Smooth muscle cell (in vitro differentiated cells): Measurements from ENCODE around the gene CAMKMT. TPM values are rescaled to one million over a fixed set of nuclear protein-coding genes. Genes with fewer than 3 reads are reported as not detected.

Source experiments
- DNase-seq: peaks from one replicate; lab custom pipeline; 2025; ENCODE audit not compliant: unreplicated experiment; lab: John Stamatoyannopoulos, UW
- H2AFZ ChIP-seq: fragments of 200-600 bp; sonication (generic); 2 replicates; pipeline ENCODE4 v1.6.0; 2016; ENCODE audit warnings: antibody characterized with exemption, low read depth, mild to moderate bottlenecking
- H3F3A ChIP-seq: fragments of 200-600 bp; sonication (generic); 2 replicates; pipeline ENCODE4 v1.6.0; 2017; ENCODE audit warnings: antibody characterized with exemption, low read depth
- H3K27ac ChIP-seq: fragments of 200-600 bp; sonication (generic); 2 replicates; pipeline ENCODE4 v1.5.1; 2016; ENCODE audit warnings: low read depth, mild to moderate bottlenecking
- H3K27me3 ChIP-seq: fragments of 200-600 bp; sonication (generic); 2 replicates; pipeline ENCODE4 v1.6.1; 2016; ENCODE audit warnings: low read depth, mild to moderate bottlenecking
- H3K36me3 ChIP-seq: fragments of 200-600 bp; sonication (generic); 2 replicates; pipeline ENCODE4 v1.5.1; 2016; ENCODE audit warnings: low read depth
- H3K4me1 ChIP-seq: fragments of 200-600 bp; sonication (generic); 2 replicates; pipeline ENCODE4 v1.5.1; 2016; ENCODE audit warnings: low read depth
- H3K4me2 ChIP-seq: fragments of 200-600 bp; sonication (generic); 2 replicates; pipeline ENCODE4 v1.6.0; 2016; ENCODE audit warnings: mild to moderate bottlenecking
- H3K4me3 ChIP-seq: fragments of 200-600 bp; sonication (generic); 2 replicates; pipeline ENCODE4 v1.5.1; 2016; ENCODE audit warnings: mild to moderate bottlenecking
- H3K79me2 ChIP-seq: fragments of 200-600 bp; sonication (generic); 2 replicates; pipeline ENCODE4 v1.6.0; 2016; ENCODE audit warnings: low read depth, mild to moderate bottlenecking
- H3K9ac ChIP-seq: fragments of 200-600 bp; sonication (generic); 2 replicates; pipeline ENCODE4 v1.6.0; 2016; ENCODE audit warnings: low read depth
- H3K9me3 ChIP-seq: fragments of 200-600 bp; sonication (generic); replicated peaks from 2 replicates; pipeline ENCODE4 v1.5.1; 2016; ENCODE audit warnings: low read depth
- H4K20me1 ChIP-seq: fragments of 200-600 bp; sonication (generic); 2 replicates; pipeline ENCODE4 v1.6.0; 2016; ENCODE audit warnings: low read depth
- CTCF ChIP-seq: fragments of 200-600 bp; sonication (generic); IDR thresholded peaks from 2 replicates; pipeline ENCODE4 v1.5.1; 2017; ENCODE audit warnings: borderline replicate concordance, mild to moderate bottlenecking, antibody characterized with exemption; ENCODE audit not compliant: insufficient read depth, poor library complexity, severe bottlenecking
- WGBS: methylation state at CpG from one replicate; pipeline ENCODE4 v1.1.7; 2016; ENCODE audit warnings: low lambda C conversion rate; 5-methylcytosine and 5-hydroxymethylcytosine counted together
- polyA plus RNA-seq: library from polyadenylated mRNA; unstranded; fragments of >200 nt; fragmentation: Nextera tagmentation; extraction: Ambion mirVana; gene quantifications from 2 replicates; pipeline ENCODE4 v1.2.1, GENCODE V29; 2016
- total RNA-seq: library from RNA; depleted of rRNA; stranded (reverse); fragments of >200 nt; gene quantifications from 2 replicates; pipeline ENCODE4 v1.2.3, GENCODE V29; 2014

Gene CAMKMT
- total and polyA plus RNA-seq, 2 experiments from 2014 or later: 7.2 to 7.6 TPM

- H3K36me3 ChIP-seq: no peaks in the 10 kb centered on the region
- no peaks in the 10 kb centered on the region for H3K79me2 ChIP-seq
- no peak for TF ChIP-seq CTCF
- 62% methylated on average over 7 of the region's 7 CpGs for WGBS
- H3K9me3 ChIP-seq: no peaks in the 10 kb centered on the region
- DNase-seq: no peak
- H3K4me2 ChIP-seq: no peak overlapping the region
- no peak overlapping the region for H3K27ac ChIP-seq
- H4K20me1 ChIP-seq: no peaks in the 10 kb centered on the region
- no peak overlapping the region for H3K4me3 ChIP-seq
- no peak overlapping the region for H2AFZ ChIP-seq
- H3K27me3 ChIP-seq: no peaks in the 10 kb centered on the region
- H3F3A ChIP-seq: no peaks in the 10 kb centered on the region
- H3K9ac ChIP-seq: no peak overlapping the region
- peaks cover 41% of the 10 kb centered on the region for H3K4me1 ChIP-seq
Observed at GRCh38 chr2:44397447-44398175, 35.9 kb downstream of the CAMKMT start.

- TF ChIP-seq CTCF: no peak
- Histone ChIP-seq H3K4me3 (no peak overlapping the region), H3K9me3 (no peaks in the 10 kb centered on the region), H3K9ac (no peak overlapping the region), H3K79me2 (no peaks in the 10 kb centered on the region), H3K27me3 (no peaks in the 10 kb centered on the region), H3F3A (no peaks in the 10 kb centered on the region), H4K20me1 (no peaks in the 10 kb centered on the region), H3K36me3 (no peaks in the 10 kb centered on the region), H3K4me2 (no peak overlapping the region), H3K27ac (no peak overlapping the region), H2AFZ (no peak overlapping the region), H3K4me1 (peaks cover 41% of the 10 kb centered on the region)
- 78% methylated on average over 6 of the region's 6 CpGs for WGBS
- no peak for DNase-seq
Observed at GRCh38 chr2:44398243-44398897, 36.6 kb downstream of the CAMKMT start.

- Histone ChIP-seq H4K20me1 (no peaks in the 10 kb centered on the region), H3K4me3 (no peak overlapping the region), H3K79me2 (no peaks in the 10 kb centered on the region), H3K36me3 (no peaks in the 10 kb centered on the region), H3K4me1 (peaks cover 27% of the 10 kb centered on the region), H3K27ac (no peak overlapping the region), H3K9me3 (no peaks in the 10 kb centered on the region), H3K27me3 (no peaks in the 10 kb centered on the region), H3K9ac (no peak overlapping the region), H2AFZ (no peak overlapping the region), H3K4me2 (no peak overlapping the region), H3F3A (no peaks in the 10 kb centered on the region)
- DNase-seq: no peak
- no peak for TF ChIP-seq CTCF
- 100% methylated on average over 1 of the region's 1 CpG for WGBS
Observed at GRCh38 chr2:44420725-44421124, 59.0 kb downstream of the CAMKMT start.
